DMS153 treated with DMSO at 0.1 percent for 48 hours (cell line): ENCODE data around the gene RASL11B.

ENCODE experiments used
- DNase-seq: peaks from one replicate; lab custom pipeline; 2025; ENCODE audit not compliant: unreplicated experiment; lab: John Stamatoyannopoulos, UW

Gene RASL11B

GRCh38 chr4:52873191-52873590 lies 11.1 kb downstream of the RASL11B start:
- no peak for DNase-seq

- no peak for DNase-seq
These were observed 11.8 kb downstream of the RASL11B start for GRCh38 chr4:52873861-52874343.

GRCh38 chr4:52874948-52875347 lies 12.8 kb downstream of the RASL11B start:
- DNase-seq, result no peak

- DNase-seq, result no peak
These were observed 14.0 kb downstream of the RASL11B start for GRCh38 chr4:52876069-52876468.

GRCh38 chr4:52877036-52877435 lies 14.9 kb downstream of the RASL11B start:
- DNase-seq, result no peak

GRCh38 chr4:52877694-52878093 lies 15.6 kb downstream of the RASL11B start:
- no peak for DNase-seq

GRCh38 chr4:52879471-52879870 lies 17.4 kb downstream of the RASL11B start:
- no peak for DNase-seq

GRCh38 chr4:52880994-52881393 lies 18.9 kb downstream of the RASL11B start:
- no peak for DNase-seq

- no peak for DNase-seq
These were observed 21.1 kb downstream of the RASL11B start for GRCh38 chr4:52883183-52883621.

- DNase-seq, result no peak
These were observed 21.9 kb downstream of the RASL11B start for GRCh38 chr4:52883707-52884669.

- DNase-seq, result no peak
These were observed 22.9 kb downstream of the RASL11B start for GRCh38 chr4:52884994-52885393.

GRCh38 chr4:52889354-52889753 lies 27.2 kb downstream of the RASL11B start:
- no peak for DNase-seq

- DNase-seq, result no peak
These were observed 27.8 kb downstream of the RASL11B start for GRCh38 chr4:52889778-52890520.

GRCh38 chr4:52890521-52890791 lies 28.3 kb downstream of the RASL11B start:
- DNase-seq, result no peak

GRCh38 chr4:52891743-52892142 lies 29.6 kb downstream of the RASL11B start:
- DNase-seq, result no peak

- no peak for DNase-seq
These were observed 30.8 kb downstream of the RASL11B start for GRCh38 chr4:52892880-52893279.

- no peak for DNase-seq
These were observed 32.3 kb downstream of the RASL11B start for GRCh38 chr4:52894443-52894842.

GRCh38 chr4:52903273-52903672 lies 41.2 kb downstream of the RASL11B start:
- no peak for DNase-seq

GRCh38 chr4:52904421-52904820 lies 42.3 kb downstream of the RASL11B start:
- no peak for DNase-seq

GRCh38 chr4:52907510-52907909 lies 45.4 kb downstream of the RASL11B start:
- DNase-seq, result no peak

- DNase-seq, result no peak
These were observed 48.0 kb downstream of the RASL11B start for GRCh38 chr4:52910115-52910514.

GRCh38 chr4:52911684-52912294 lies 49.7 kb downstream of the RASL11B start:
- peak; percentile 61 for DNase-seq
